ENCODE results near the gene NFKBIZ.

DNA sequence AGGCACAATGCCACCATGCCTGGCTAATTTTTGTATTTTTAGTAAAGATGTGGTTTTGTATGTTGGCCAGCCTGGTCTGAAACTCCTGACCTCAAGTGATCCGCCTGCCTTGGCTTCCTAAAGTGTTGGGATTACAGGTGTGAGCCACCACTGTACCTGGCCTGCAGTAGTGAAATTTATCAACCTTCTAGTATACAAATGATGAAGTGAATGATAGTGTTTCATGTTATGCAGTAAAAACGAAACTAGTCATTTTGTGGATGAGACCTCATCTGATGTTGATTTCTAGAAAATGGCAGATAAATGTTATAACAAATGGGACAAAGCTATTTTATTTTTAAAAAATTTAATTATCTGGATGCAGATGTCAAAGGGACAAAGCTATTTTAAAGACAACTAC lies 37.4 kb upstream of the NFKBIZ start:
- TF ChIP-seq EP300 (IDR thresholded peaks at IDR 0.05) (no peak), POLR2A (IDR thresholded peaks at IDR 0.05; ENCODE audit: low read depth) (no peak), POLR2AphosphoS5 (IDR thresholded peaks at IDR 0.05) (no peak)
- TF ChIP-seq, protein P1, sequence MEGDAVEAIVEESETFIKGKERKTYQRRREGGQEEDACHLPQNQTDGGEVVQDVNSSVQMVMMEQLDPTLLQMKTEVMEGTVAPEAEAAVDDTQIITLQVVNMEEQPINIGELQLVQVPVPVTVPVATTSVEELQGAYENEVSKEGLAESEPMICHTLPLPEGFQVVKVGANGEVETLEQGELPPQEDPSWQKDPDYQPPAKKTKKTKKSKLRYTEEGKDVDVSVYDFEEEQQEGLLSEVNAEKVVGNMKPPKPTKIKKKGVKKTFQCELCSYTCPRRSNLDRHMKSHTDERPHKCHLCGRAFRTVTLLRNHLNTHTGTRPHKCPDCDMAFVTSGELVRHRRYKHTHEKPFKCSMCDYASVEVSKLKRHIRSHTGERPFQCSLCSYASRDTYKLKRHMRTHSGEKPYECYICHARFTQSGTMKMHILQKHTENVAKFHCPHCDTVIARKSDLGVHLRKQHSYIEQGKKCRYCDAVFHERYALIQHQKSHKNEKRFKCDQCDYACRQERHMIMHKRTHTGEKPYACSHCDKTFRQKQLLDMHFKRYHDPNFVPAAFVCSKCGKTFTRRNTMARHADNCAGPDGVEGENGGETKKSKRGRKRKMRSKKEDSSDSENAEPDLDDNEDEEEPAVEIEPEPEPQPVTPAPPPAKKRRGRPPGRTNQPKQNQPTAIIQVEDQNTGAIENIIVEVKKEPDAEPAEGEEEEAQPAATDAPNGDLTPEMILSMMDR (IDR thresholded peaks at IDR 0.05), result no peak
